ENCODE measurements around the gene SH2D5.
A peak's percentile ranks its signal among the peaks of the same experiment; 100 is the strongest.

Gene SH2D5

DNA sequence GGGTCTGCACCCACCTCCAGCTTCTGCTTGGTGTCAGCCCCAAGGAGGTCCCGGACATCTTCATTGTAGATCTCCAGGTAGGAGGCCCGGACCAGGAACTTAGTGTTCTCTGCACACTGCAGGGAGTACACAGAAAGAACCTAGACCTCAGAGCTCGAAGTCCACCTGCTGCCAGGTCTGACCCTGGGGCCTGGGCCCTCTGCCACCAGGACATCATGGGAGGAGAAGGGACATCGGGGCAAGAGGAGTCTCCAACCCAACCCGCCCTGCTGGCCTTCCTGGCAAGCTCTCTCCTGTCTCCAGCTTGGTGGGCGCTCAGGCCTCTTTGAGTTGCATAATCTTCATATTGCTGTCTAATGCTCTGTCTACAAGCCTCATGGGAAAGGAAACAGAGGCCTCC lies 19.1 kb downstream of the SH2D5 start:
- DNase-seq (ENCODE audit: low read depth) = no peak

DNA sequence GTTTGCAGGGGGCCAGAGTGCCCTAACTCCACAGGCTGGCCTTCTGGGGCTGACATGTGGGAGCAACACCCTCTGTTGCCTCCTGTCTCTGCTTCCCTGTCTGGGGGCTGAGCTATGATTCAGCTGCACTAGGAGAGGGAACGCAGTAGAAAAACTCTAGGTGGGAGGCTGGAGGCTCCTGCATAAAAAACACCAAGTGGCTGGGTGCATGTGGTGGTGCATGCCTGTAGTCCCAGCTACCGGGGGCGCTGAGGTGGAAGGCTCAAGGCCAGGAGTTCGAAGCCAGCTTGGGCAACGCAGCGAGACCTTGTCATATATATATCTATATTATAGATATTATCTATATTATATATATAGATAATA lies 20.3 kb downstream of the SH2D5 start:
- no peak for DNase-seq (ENCODE audit: low read depth)

DNA sequence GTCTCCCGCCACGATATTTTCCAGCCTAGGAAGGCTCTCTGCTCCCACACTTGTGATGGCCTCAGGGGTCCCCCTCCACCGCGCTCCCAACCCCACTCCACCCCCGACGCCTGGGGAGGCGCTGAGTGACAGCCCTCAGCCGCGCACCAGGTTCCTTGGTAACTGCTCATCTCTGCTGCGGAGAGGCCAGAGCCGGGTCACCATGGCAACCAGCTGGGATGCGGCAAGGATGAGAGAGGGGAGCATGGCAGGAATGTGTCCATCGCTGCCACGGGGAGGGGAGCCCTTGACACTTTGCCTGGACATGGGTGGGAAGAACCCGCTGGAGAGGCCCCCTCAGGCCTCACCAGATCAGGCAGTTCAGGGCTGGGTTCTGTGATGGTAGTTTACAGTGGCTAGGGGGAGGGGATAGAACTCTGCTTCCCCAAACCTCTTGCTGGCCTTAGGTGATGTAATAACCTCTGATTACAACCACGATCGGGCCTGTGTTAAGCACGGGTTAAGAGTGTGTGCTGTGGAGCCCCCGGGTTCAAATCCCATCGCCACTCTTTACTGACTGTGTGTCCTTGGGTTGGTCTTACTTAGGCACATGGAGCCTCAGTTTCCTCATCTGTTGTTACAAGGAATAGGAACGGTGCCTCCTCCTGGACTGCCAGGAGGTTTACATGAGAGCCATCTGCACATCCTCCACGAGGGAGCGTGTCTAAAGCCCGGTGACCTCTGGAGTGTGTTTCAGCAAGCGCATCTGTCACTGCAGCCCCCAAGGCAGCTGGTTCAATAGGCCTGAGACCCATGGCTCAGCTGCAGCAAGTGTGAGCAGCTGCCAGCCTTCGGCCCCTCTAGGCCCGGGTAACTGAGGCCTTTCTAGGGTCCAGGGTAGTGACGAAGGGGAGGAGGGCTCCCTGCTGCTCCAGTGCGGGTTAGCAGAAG lies 21.0 kb downstream of the SH2D5 start:
- DNase-seq (ENCODE audit: low read depth) = no peak

DNA sequence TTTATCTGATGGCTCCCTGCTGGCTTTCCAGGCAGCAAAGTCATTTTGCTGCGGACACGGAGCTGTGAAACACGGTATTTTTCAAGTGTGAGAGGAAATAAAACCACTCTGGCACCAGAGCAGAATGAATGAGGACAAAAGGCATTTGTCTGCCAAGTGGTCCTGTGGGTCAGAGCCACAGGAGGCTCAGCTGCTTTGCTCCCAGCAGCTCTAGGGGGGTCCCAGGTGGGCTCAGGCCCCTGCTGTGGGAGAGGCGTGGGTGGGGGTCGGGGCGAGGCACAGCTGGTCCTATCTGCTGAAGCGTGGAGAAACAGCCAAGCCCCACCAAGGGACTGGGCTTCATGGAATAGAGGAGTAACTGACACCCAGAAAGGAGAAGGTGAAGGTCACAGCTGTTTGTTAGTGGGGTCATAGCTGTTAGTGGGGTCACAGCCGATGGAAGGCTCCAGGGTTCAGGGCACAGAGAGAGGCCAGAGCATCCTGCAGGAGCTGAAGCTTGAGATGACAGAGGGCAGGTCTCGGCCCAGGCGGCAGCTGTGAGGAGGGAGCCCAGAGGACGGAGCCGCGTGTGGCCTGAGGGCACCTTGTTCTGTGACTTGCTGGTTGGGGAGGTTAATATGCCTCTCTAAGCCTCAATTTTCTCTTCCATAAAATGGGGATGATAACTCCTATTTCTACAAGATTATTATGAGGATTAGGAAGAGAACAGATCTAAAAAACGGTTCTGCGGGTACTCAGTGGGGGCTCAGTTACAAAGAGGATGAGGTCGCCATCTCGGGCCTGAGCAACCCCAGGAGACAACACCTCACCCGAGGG lies 21.8 kb downstream of the SH2D5 start:
- no peak for DNase-seq (ENCODE audit: low read depth)

DNA sequence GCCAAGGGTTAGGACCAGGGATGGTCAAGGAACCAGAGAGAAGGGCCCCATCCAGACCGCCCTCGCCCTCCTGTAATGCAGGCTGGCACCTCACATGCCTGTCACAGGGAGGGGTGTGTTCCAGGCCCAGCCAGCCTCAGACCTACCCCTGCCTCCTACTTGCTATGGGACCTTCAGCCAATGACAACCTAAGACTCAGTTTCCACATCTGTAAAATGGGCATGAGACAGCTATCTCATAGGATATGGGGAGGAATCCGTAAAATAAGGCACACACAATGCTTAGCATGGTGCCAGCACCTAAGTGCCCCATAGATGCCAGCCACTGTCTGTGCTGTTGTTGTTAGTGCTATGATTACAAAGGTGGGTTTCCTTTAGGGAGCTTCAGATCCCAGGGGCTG lies 22.6 kb downstream of the SH2D5 start:
- no peak for DNase-seq (ENCODE audit: low read depth)

DNA sequence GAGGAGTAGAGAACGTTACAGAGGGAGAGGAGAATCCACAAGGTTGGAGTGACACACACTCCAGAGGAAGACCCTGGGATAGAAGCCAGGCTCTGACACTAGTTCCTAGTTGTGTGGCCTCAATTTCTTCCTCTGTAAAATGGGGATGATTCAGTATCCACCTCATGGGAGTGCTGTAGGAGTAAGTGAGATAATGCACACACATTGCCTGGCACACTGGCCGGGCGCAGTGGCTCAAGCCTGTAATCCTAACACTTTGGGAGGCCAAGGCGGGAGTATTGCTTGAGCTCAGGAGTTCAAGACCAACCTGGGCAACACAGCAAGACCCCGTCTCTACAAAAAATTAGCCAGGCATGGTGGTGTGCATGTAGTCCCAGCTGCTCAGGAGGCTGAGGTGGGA lies 23.6 kb downstream of the SH2D5 start:
- no peak for DNase-seq (ENCODE audit: low read depth)

DNA sequence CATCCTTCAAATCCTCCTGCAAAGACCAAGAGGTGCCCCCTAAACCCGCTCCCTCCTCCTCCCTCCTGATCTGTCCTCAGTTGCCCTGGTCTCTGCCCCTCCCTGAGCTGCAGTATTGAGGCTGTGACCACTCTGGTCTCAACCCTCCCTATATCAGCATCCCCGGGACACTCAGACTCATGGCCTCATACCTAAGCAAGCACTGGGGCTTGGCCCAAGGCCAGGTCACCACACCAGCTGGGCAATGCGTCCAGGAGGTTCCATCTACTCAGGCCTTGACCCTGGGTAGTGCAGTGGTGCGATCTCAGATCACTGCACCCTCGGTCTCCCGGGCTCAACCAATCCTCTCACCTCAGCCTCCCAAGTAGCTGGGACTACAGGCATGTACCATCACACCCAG lies 24.4 kb downstream of the SH2D5 start:
- no peak for DNase-seq (ENCODE audit: low read depth)

DNA sequence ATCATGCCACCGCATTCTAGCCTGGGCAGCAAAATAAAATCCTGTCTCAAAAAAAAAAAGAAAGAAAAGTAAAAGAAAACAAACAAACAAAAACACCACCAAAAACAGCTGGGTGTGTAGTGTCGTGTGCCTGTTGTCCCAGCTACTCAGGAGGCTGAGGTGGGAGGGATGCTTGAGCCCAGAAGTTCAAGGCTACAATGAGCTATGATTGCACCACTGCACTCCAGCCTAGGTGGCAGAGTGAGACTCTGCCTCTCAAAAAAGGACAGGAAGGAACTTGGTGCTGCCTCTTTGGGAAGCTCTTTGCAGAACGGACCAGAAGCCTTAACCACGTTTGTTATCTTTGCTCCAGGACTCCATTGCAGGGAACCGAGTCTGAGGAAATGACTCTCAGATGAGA lies 25.7 kb downstream of the SH2D5 start:
- no peak for DNase-seq (ENCODE audit: low read depth)

DNA sequence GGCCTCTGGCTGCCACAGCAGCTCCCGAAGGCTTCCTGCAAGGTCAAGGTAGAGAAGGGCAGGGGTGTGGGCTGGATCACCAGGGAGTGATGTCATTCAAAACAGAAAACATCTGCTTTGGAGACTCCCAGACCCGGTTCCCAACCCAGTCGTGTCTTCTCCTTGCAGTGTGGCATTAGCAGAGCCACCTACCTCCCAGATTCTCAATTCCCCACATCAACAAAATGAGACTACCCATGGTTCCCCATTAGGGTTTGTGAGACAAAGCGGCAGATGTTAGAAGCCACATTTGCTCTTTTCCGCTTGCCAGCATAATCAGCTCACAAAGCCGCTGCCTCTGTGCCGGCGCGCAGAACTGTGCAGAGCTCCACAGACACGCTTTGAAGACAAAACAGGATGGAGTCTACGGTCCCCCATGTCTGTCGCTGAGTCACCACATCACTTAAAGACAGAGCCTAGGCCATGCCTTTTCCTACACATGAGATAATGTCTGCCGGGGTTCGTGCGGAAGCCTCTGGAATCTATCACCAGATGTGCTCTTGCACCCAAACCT lies 27.2 kb downstream of the SH2D5 start:
- no peak for DNase-seq (ENCODE audit: low read depth)

DNA sequence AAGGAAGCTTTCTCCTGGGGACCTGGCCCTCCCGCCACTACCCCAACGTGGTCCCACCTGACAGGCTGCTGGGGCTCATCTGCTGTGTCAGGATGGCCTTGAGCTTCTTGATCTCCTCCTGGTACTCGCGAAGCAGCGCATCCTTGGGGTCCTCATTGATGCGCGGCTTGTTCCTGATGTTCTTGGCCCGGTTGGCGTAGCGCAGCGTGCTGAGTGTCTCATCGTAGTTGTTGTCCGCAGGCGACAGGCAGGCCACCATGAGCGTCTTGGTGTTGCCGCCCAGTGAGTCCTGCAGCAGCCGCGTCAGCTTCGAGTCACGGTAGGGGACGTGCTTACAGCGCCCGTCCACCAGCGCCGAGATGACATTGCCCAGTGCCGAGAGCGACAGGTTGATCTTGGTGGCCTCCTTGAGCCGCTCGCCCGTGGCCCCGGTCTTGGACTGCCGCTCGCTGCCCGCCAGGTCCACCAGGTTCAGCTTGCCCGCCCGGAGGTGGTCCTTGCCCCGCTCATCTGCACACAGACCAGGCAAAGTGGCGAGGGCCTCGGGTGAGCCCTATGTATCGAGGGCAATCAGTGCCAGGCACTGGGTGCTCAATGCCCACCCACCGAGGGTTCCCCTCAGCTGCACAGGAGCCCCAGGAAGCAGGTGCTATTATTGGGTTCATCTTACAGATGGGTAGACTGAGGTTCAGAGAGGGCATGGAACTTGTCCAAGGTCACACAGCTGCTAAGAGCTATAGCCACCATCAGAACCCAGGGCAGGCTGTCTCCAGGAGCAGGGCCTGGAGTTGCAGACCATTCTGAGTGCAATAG lies 27.9 kb downstream of the SH2D5 start:
- DNase-seq (ENCODE audit: low read depth) = no peak

DNA sequence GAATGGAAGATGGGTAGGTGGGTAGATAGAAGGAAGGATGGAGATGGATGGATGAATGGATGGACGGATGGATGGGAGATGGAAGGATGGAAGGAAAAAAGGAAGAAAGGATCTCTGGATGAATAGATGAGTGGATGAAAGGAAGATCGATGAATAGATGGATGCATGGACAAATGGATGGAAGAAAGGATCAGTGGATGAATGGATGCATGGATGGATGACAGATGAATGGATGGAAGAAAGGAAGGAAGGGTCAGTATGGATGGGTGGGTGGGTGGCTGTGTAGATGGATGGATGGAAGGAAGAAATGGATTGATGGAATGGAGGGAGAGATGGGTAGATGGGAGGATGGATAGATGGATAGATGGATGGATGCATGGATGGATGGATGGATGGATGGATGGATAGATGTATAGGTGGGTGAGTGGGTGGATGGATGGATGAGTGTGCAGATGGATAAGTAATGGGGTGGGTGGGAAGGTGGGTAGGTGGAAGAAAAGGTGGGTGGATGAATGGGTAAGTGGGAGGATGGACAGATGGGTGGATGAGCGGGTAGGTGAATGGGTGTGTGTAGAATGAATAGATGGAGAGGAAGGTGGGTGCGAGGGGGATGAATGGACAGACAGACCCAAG lies 29.3 kb downstream of the SH2D5 start:
- no peak for DNase-seq (ENCODE audit: low read depth)

DNA sequence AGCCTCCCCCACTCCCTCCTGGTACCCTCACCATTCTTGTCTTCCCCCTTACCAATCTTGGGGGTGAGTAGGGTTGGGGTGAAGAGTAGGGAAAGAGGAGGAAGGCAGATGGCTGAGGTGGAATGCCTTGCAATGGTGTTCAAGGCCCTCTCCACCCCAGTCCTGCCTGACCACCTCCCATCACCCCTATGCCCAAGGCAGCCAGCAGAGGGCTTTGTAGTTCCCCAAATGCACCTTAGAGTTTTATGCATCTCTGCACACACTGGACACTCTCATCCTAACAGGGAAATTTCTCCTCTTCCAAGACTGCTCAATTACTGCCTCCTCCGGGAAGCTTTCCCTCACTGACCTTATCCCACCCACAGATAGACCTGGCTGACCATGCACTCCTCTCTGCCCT lies 30.1 kb downstream of the SH2D5 start:
- DNase-seq (ENCODE audit: low read depth) = no peak

DNA sequence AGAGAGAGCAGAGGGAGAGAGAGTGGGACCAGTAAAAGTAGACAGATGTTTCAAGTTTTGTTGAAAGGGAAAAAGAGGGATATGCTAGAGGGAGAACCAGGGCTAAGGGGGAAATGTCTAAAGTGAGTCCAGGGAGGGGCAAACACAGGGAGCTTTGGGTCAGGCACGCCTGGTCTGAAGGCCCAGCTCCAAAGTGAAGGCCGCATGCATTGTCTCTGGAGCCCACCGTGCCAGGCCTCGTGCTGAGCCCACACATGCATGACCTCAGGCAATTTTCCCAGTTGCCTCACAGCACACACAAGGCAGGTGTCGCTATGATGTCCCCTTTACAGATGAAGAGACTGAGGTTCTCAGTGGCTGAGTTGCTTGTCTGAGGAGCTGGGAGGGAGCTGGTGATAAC lies 30.7 kb downstream of the SH2D5 start:
- no peak for DNase-seq (ENCODE audit: low read depth)

DNA sequence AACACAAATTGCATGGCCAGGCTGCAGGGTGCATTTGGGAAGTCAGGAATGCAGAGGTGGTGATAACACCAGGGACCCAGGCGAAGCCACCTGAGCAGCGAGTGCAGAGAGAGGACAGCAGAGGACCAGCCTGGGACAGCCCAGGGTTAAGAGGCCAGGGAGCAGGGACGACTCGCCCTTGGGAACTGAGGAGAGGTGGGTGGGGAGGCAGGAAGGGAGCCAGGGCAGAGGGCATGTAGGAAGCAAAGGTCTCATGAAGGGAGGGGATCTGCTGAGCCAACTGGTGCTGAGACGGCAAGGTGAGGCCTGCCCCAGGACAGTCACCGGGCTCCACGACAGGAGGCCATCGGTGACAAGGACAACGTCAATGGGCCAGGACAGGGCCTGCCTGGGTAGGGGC lies 31.1 kb downstream of the SH2D5 start:
- DNase-seq (ENCODE audit: low read depth) = no peak

DNA sequence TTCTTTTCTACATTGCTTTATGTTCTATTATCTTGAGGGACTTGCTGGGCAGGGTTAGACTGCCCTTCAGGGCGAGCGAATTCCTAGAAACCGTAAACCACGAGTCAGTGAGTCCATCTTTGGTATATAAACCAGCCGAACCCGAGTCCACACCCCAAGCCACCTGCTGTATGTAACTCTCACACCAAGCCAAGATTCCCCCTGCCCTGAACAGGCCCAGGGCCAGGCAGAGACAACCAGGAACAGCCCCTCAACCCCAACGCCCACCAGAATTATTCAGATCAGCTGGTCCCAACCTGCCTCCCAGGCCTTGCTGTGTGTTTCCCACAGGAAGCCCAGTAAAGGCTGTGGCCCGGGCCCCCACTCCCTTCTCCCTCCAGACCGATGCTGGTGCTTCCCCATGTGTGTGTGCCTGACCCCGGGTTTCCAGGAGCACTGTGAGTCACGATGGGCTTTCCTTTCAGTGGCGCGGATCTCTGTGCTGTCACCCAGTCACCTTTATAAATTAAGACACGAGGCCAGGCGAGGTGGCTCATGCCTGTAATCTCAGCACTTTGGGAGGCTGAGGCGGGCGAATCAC lies 31.8 kb downstream of the SH2D5 start:
- no peak for DNase-seq (ENCODE audit: low read depth)

DNA sequence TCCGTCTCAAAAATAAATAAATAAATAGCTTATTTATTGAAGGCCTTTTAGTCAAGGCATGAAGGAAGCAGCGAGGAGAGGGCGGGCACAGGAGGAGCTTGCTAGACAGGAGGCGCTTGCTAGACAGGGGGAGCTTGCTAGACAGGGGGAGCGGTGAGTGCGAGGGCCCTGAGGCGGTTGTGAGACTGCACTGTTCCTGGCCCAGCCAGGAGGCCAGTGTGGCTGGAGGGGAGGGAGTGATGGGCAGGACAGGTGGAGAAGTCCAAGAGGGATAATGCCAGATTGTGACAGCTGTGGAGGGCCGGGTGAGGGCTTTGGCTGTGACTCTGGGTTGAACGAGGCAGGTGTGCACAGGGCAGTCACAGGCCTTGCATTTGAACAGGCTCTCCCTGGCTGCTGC lies 32.9 kb downstream of the SH2D5 start:
- no peak for DNase-seq (ENCODE audit: low read depth)

DNA sequence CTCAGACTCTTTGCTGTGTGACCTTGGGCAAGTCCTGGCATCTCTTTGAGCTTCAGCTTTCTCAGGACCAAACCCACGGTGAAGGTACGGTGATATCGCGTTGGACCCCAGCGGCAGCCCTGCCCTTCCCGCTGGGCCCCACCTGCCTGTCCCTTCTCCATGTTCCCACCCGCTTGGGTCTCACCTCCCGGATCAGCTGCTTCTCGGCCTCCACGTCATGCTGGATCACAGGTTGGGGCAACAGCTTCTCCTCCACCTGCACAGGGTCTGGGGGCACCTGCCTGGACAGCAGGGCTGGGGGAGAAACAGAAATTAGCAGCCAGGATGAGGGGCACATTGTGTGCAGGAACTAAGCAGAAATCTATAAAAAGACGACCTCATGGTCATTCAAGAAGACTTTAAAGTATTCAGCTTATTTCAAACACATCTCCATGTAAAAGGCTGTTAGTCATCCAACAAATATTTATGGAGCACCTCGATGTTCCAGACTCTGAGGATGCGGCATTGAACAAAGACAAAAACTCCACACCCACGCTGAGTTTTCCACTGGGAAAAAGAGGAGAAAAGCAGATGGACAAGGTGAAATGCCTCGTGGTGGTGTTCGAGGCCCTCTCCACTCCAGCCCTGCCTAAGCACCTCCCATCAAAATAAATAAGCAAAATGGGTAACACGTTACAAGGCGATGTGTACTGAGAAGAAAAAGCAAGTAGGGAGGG lies 34.1 kb downstream of the SH2D5 start:
- no peak for DNase-seq (ENCODE audit: low read depth)

DNA sequence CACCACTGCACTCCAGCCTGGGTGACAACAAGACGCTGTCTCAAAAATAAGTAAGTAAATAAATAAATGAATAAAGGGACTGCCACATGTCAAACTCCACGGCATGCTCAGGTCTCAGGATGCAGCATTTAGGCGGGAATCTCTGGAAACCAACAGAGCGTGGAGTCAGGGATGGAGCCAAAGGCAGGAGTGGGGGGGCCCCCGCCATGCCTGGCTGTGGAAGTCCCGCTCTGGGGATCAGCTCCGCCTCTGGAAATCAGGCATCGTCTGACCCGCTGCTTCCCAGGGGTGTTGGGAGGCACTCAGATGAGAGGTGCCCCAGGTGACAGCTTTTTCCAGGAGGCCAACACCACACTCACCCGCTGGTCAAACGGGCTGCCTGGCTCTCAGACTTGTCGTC lies 34.9 kb downstream of the SH2D5 start:
- no peak for DNase-seq (ENCODE audit: low read depth)

DNA sequence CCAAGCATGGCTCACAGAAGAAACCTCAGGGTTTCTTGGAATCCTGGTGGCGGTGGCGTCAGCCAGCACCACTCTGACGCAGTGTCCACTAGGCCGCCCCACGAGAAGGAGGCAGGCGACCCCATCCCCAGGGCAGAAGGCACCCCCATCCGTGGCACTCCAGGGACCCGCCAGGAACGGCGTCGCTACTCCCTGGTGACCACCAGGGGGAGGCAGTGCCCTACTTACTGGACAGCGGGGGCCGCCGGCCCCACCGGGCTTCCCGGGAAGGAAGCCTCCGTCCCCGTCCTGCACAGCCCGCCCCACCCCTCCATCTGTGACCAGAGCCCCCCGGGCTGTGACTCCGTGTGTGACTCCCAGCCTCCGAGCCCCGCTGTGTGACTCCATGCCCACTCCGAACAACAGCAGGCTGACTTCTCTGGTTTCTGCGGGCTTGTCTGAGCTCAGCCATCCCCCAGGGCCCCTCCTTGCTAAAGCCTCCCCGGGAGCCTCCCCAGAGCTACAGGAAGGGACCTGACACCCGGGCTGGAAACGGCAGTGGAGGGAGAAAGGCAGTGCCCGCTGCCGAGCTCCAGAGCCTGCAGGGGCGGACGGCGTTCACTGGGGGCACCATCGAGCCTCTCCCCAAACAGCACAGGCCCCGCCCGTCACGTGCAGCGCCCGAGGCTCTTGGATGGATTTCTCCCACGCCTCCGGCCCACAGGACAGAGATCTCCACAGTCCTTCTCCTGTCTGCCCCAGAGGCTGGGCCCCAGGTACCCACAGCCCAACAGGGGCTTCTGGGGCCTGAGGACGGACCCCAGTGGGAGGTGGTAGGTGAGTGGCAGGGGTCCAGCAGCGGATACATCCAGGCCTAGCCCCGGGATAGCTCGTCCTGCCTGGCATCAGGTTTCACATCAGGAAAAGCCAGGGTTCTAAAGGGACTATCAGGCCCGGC lies 35.8 kb downstream of the SH2D5 start:
- peak; percentile 81 for DNase-seq (ENCODE audit: low read depth)

DNA sequence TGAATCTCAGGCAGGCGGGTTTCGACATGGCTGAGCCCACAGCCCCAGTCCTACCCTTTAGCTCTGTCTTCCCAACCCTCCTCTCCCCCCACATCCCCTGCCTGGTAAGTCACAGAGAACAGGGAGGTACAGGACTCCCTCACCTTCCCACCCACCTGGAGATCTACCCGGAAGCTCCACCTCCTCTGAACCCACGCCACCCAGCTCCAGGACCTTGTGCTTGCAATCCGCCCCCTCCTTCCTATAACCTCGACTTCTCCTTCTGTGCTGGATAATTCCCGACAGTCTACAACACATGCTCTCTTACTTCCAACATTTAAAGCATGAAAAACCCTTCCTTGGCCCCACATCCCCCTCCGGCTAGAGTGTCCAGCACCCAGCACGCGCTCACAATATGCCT lies 37.0 kb downstream of the SH2D5 start:
- DNase-seq (ENCODE audit: low read depth) = no peak
